K562 (cell line): ENCODE measurements around the gene PLEKHF1. TPM values are rescaled to one million over a fixed set of nuclear protein-coding genes. Genes with fewer than 3 reads are reported as not detected.

Experiments
- ATAC-seq: fragments of 200-7000 bp; cut with Tn5 transposase; 3 replicates; pipeline ENCODE4 v1.9.1; 2020; ENCODE audit warnings: moderate library complexity
- BruUV-seq: library from RNA; stranded (reverse); fragments of 400-500 nt; replicated peaks from 2 replicates; lab custom pipeline; 2021; lab: Mats Ljungman, UMichigan
- CTCF ChIA-PET: fragments of 300-600 bp; formaldehyde crosslinking; extraction: SDS; loops from one replicate; lab custom pipeline; 2021; ENCODE audit warnings: low intra/inter-chr PET ratio; lab: Yijun Ruan, JAX
- POLR2A ChIA-PET: fragments of 300-600, 350-650 bp; sonication (Branson Sonifier 250); formaldehyde crosslinking; extraction: SDS; loops from one replicate; lab custom pipeline; 2021; ENCODE audit warnings: antibody characterized with exemption, inconsistent platforms; lab: Yijun Ruan, JAX
- DNase-seq, 4 experiments: peaks; one replicate each; pipeline versions ENCODE4 v3.0.0 to v3.0.0-alpha.2; 2011 to 2018; ENCODE audit warnings: low spot score in 3 of 4, mixed read lengths in 3 of 4; ENCODE audit errors: extremely low read depth in 1 of 4
- FAIRE-seq: peaks from 2 replicates; lab custom pipeline; 2011; peaks lifted over from hg19 to GRCh38; lab: Jason Lieb, UNC
- H2AFZ ChIP-seq: 2 replicates; pipeline ENCODE4 v1.6.0; 2011; ENCODE audit warnings: low read depth, low read length, control low read depth, inconsistent platforms
- H3K27ac ChIP-seq: fragments of 200-600 bp; 3 replicates; pipeline ENCODE4 v1.8.0; 2011; ENCODE audit warnings: low read depth, mild to moderate bottlenecking, control low read depth, inconsistent platforms, low read length, moderate library complexity, mixed read lengths; ENCODE audit errors: extremely low read depth
- H3K27me3 ChIP-seq, 2 experiments: fragments of 300-600 bp in 1 of 2; 2 replicates in 1 of 2; 3 replicates in 1 of 2; pipeline versions ENCODE4 v1.6.0 to v1.8.0; 2011; ENCODE audit warnings: inconsistent platforms in 2 of 2, low read length in 2 of 2, mild to moderate bottlenecking in 1 of 2, mixed read lengths in 1 of 2, moderate library complexity in 1 of 2; ENCODE audit not compliant: control insufficient read depth in 2 of 2, insufficient read depth in 2 of 2
- H3K36me3 ChIP-seq: fragments of 300-600 bp; 3 replicates; pipeline ENCODE4 v1.8.0; 2011; ENCODE audit warnings: mild to moderate bottlenecking, low read length, inconsistent platforms; ENCODE audit not compliant: control insufficient read depth, insufficient read depth
- H3K4me1 ChIP-seq, 2 experiments: fragments of 200-600 bp in 1 of 2; replicated peaks in 1 of 2; 2 replicates in 1 of 2; 3 replicates in 1 of 2; pipeline versions ENCODE4 v1.5.1 to v1.8.0; 2011; ENCODE audit warnings: inconsistent platforms in 2 of 2, low read length in 2 of 2, mild to moderate bottlenecking in 1 of 2, mixed read lengths in 1 of 2, moderate library complexity in 1 of 2; ENCODE audit not compliant: control insufficient read depth in 2 of 2, insufficient read depth in 2 of 2
- H3K4me2 ChIP-seq: 2 replicates; pipeline ENCODE4 v1.6.1; 2011; ENCODE audit warnings: low read length, control low read depth, inconsistent platforms, mixed read lengths; ENCODE audit not compliant: insufficient read depth
- H3K4me3 ChIP-seq: fragments of 200-600 bp; sonication (generic), shearing (Covaris generic); 2 replicates; pipeline ENCODE4 v1.5.1; 2016; ENCODE audit warnings: control low read depth, inconsistent platforms
- H3K79me2 ChIP-seq: fragments of 200-600 bp; 3 replicates; pipeline ENCODE4 v1.8.0; 2011; ENCODE audit warnings: low read length, inconsistent platforms; ENCODE audit not compliant: control insufficient read depth, insufficient read depth
- H3K9ac ChIP-seq, 2 experiments: 2 replicates each; pipeline versions ENCODE4 v1.6.0 to v1.6.1; 2011; ENCODE audit warnings: low read depth in 2 of 2, low read length in 2 of 2, control low read depth in 1 of 2, inconsistent platforms in 1 of 2, mild to moderate bottlenecking in 1 of 2, mixed read lengths in 1 of 2; ENCODE audit not compliant: insufficient read depth in 1 of 2
- H3K9me1 ChIP-seq: one replicate; pipeline ENCODE4 v1.6.0; 2011; ENCODE audit warnings: inconsistent platforms, mild to moderate bottlenecking, low read length, moderate library complexity; ENCODE audit not compliant: control insufficient read depth, insufficient read depth
- H3K9me3 ChIP-seq: replicated peaks from 2 replicates; pipeline ENCODE4 v1.5.1; 2011; ENCODE audit warnings: low read depth, low read length, inconsistent platforms; ENCODE audit not compliant: control insufficient read depth, insufficient read depth
- H4K20me1 ChIP-seq: replicated peaks from 2 replicates; pipeline ENCODE4 v1.6.1; 2011; ENCODE audit warnings: low read length, inconsistent platforms, mixed read lengths; ENCODE audit not compliant: control insufficient read depth, insufficient read depth
- ADNP ChIP-seq: fragments of 200-800 bp; sonication (Bioruptor generic); IDR thresholded peaks from 2 replicates; pipeline ENCODE4 v1.6.1; 2016; ENCODE audit warnings: missing genetic modification characterization, missing compliant biosample characterization
- AFF4 ChIP-seq: sonication (generic); formaldehyde crosslinking; IDR thresholded peaks from 2 replicates; pipeline ENCODE4 v1.8.0; 2023; ENCODE audit warnings: mild to moderate bottlenecking, missing genetic modification reagents
- CLOCK ChIP-seq: fragments of 250-450 bp; sonication (Bioruptor Pico); IDR thresholded peaks from 2 replicates; pipeline ENCODE4 v1.4.0; 2020; ENCODE audit warnings: mild to moderate bottlenecking, moderate library complexity, borderline replicate concordance
- DDX20 ChIP-seq: fragments of 450-650 bp; IDR thresholded peaks from 2 replicates; pipeline ENCODE4 v1.6.1; 2016; ENCODE audit warnings: missing genetic modification characterization, low read depth, mild to moderate bottlenecking, missing compliant biosample characterization, moderate library complexity
- ETV6 ChIP-seq, 3 experiments: fragments of 150-350 bp in 1 of 3; sonication (generic) in 1 of 3; formaldehyde crosslinking in 1 of 3; IDR thresholded peaks; 2 replicates each; pipeline versions ENCODE4 v1.6.1 to v1.8.0; 2014 to 2022; ENCODE audit warnings: borderline replicate concordance in 2 of 3, low read depth in 2 of 3, antibody characterized with exemption in 1 of 3, low read length in 1 of 3, mild to moderate bottlenecking in 1 of 3, missing genetic modification reagents in 1 of 3
- L3MBTL2 ChIP-seq: fragments of 450-650 bp; IDR thresholded peaks from 2 replicates; pipeline ENCODE4 v1.6.1; 2016; ENCODE audit warnings: mild to moderate bottlenecking, moderate library complexity
- ZBTB11 ChIP-seq, 3 experiments: fragments of 200-800 bp in 1 of 3; fragments of 250-450 bp in 1 of 3; fragments of 450-650 bp in 1 of 3; sonication (Bioruptor Pico) in 1 of 3; sonication (Bioruptor generic) in 1 of 3; formaldehyde crosslinking in 1 of 3; IDR thresholded peaks; 2 replicates each; pipeline versions ENCODE4 v1.6.1 to v1.8.0; 2016 to 2022; ENCODE audit warnings: mild to moderate bottlenecking in 2 of 3, missing genetic modification characterization in 2 of 3, missing compliant biosample characterization in 1 of 3, moderate library complexity in 1 of 3
- WGBS: fragments of 100-300 bp; shearing (Covaris generic); methylation state at CpG from one replicate; pipeline ENCODE4 v1.1.6; 2016; ENCODE audit warnings: low coverage, mixed read lengths; ENCODE audit not compliant: insufficient coverage; ENCODE audit errors: missing lambda C conversion rate; 5-methylcytosine and 5-hydroxymethylcytosine counted together
- in situ Hi-C: fragments of 300-500 bp; cut with MboI; formaldehyde crosslinking; loops from 4 replicates; pipeline ENCODE4 v1.15.0; 2018; ENCODE audit warnings: inconsistent platforms, mixed read lengths
- intact Hi-C: fragments of 100-400 bp; cut with micrococcal nuclease; formaldehyde crosslinking; loops from 2 replicates; pipeline ENCODE4 v1.14.2; 2022
- polyA plus RNA-seq, 8 experiments: library from polyadenylated mRNA; depleted of rRNA in 4 of 8; stranded (reverse) in 5 of 8; unstranded in 3 of 8; fragments of >200 nt; fragmentation: Nextera tagmentation in 2 of 8; fragmentation: Illumina TruSeq in 1 of 8; extraction: Ambion mirVana in 2 of 8; extraction: Trizol in 1 of 8; gene quantifications; 2 replicates each; pipeline versions ENCODE4 v1.2.1 to v1.2.3, GENCODE V29; 2011 to 2014; ENCODE audit warnings: inconsistent platforms in 1 of 8, missing spikeins in 1 of 8
- total RNA-seq, 7 experiments: library from RNA; depleted of rRNA in 6 of 7; stranded (reverse); fragments of >200 nt in 6 of 7; fragmentation: Illumina TruSeq in 2 of 7; extraction: Trizol in 2 of 7; gene quantifications; 2 replicates each; pipeline versions ENCODE4 v1.2.1 to v1.2.3, GENCODE V29; 2011 to 2021; ENCODE audit warnings: low replicate concordance in 1 of 7

Gene PLEKHF1
- total and polyA plus RNA-seq, 9 of the 15 experiments (the other 6 are each of a cell fraction or from before 2014, with no cell fraction given) = 0.07 to 13.4 (median 3.9) TPM; not detected in 1

- TF ChIP-seq AFF4 (CRISPR knock-in tag) = no peak
These were observed 30.7 kb upstream of the PLEKHF1 start (continued) for GRCh38 chr19:29634423-29635130.

GRCh38 chr19:29635963-29636362 lies 29.3 kb upstream of the PLEKHF1 start:
- Histone ChIP-seq H3K79me2 (no peaks in the 10 kb centered on the region), H3K4me2 (no peak overlapping the region), H3K9ac (no peak overlapping the region), H3K4me3 (no peak overlapping the region), H3K36me3 (no peaks in the 10 kb centered on the region), H4K20me1 (no peaks in the 10 kb centered on the region), H3K4me1 (no peaks in the 10 kb centered on the region), H3K27ac (no peak overlapping the region), H2AFZ (no peak overlapping the region), H3K9me3 (no peaks in the 10 kb centered on the region), H3K9me1 (no peaks in the 10 kb centered on the region), H3K27me3 (no peaks in the 10 kb centered on the region)
- intact Hi-C loops = no loop called here
- in situ Hi-C loops = no loop called here
- no peak for ATAC-seq
- CTCF ChIA-PET = no interaction called here
- WGBS = 49% methylated on average over 6 of the region's 6 CpGs
- no peak for DNase-seq
- POLR2A ChIA-PET = no interaction called here
- no peak for FAIRE-seq
- BruUV-seq = no TSS peak
- no peak for TF ChIP-seq CLOCK (CRISPR knock-in tag)
- no peak for TF ChIP-seq DDX20
- no peak for TF ChIP-seq ETV6 (IDR thresholded peaks at IDR 0.05; ENCODE audit: borderline replicate concordance in 1 of 2, low read depth in 2 of 2, low read length in 1 of 2)
- no peak for TF ChIP-seq ETV6 (CRISPR knock-in tag; IDR thresholded peaks at IDR 0.05; ENCODE audit: borderline replicate concordance)
- TF ChIP-seq ADNP (tag) = no peak
- TF ChIP-seq L3MBTL2 = no peak
- TF ChIP-seq ZBTB11 (CRISPR knock-in tag; IDR thresholded peaks at IDR 0.05) = no peak
